Lower leg skin (tissue), 3 donors: Measurements from ENCODE around the gene SORD.

ENCODE experiments used
- CTCF ChIP-seq, 3 donors: fragments of 450-650 bp; IDR thresholded peaks; one replicate each; pipeline ENCODE4 v1.5.1; 2016; ENCODE audit warnings: antibody characterized with exemption in 3 of 3, mild to moderate bottlenecking in 3 of 3, moderate library complexity in 2 of 3
- POLR2A ChIP-seq, 2 donors: fragments of 450-650 bp; IDR thresholded peaks; one replicate each; pipeline ENCODE4 v1.6.1; 2016 to 2017; ENCODE audit warnings: antibody characterized with exemption in 2 of 2, mild to moderate bottlenecking in 1 of 2, moderate library complexity in 1 of 2

GRCh38 chr15:45093622-45094357, 70.8 kb downstream of the SORD start:
- no peak for TF ChIP-seq CTCF (IDR thresholded peaks at IDR 0.05)
- TF ChIP-seq POLR2A (IDR thresholded peaks at IDR 0.05), result no peak
